OCI-LY1 (cell line): ENCODE data around the gene INPP5A.

Experiments
- H2AFZ ChIP-seq: fragments of 200-600 bp; sonication (generic), shearing (Covaris generic); 2 replicates; pipeline ENCODE4 v1.6.0; 2014; ENCODE audit warnings: antibody characterized with exemption, mild to moderate bottlenecking, low read length
- H3F3A ChIP-seq: fragments of 200-600 bp; sonication (generic), shearing (Covaris generic); 2 replicates; pipeline ENCODE4 v1.6.0; 2014; ENCODE audit warnings: mild to moderate bottlenecking, antibody characterized with exemption, low read length, moderate library complexity; ENCODE audit not compliant: insufficient read depth
- H3K27ac ChIP-seq: fragments of 200-600 bp; sonication (generic); 2 replicates; pipeline ENCODE4 v1.5.1; 2014; ENCODE audit warnings: low read length, mixed run types, mild to moderate bottlenecking, low read depth; ENCODE audit not compliant: poor library complexity, severe bottlenecking
- H3K27me3 ChIP-seq: fragments of 200-600 bp; sonication (generic); 2 replicates; pipeline ENCODE4 v1.6.0; 2014; ENCODE audit warnings: antibody characterized with exemption, mild to moderate bottlenecking, low read length, moderate library complexity; ENCODE audit not compliant: insufficient read depth
- H3K36me3 ChIP-seq: fragments of 200-600 bp; sonication (generic); 2 replicates; pipeline ENCODE4 v1.6.1; 2014; ENCODE audit warnings: mild to moderate bottlenecking, antibody characterized with exemption, low read length, moderate library complexity, mixed read lengths; ENCODE audit not compliant: insufficient read depth
- H3K4me1 ChIP-seq: fragments of 200-600 bp; sonication (generic); 2 replicates; pipeline ENCODE4 v1.5.1; 2014; ENCODE audit warnings: mild to moderate bottlenecking, low read length, moderate library complexity; ENCODE audit not compliant: insufficient read depth, severe bottlenecking
- H3K4me2 ChIP-seq: fragments of 200-600 bp; sonication (generic), shearing (Covaris generic); 2 replicates; pipeline ENCODE4 v1.6.1; 2014; ENCODE audit warnings: low read length
- H3K4me3 ChIP-seq: fragments of 200-600 bp; sonication (generic); 2 replicates; pipeline ENCODE4 v1.5.1; 2014; ENCODE audit warnings: low read length, low read depth, mild to moderate bottlenecking, mixed read lengths; ENCODE audit not compliant: poor library complexity, severe bottlenecking
- H3K79me2 ChIP-seq: fragments of 200-600 bp; shearing (Covaris generic); 2 replicates; pipeline ENCODE4 v1.6.1; 2016; ENCODE audit warnings: mixed run types, low read length, mixed read lengths; ENCODE audit not compliant: insufficient read depth
- H3K9ac ChIP-seq: fragments of 200-600 bp; sonication (generic), shearing (Covaris generic); 2 replicates; pipeline ENCODE4 v1.6.1; 2014; ENCODE audit warnings: mild to moderate bottlenecking, low read length, mixed read lengths
- H3K9me2 ChIP-seq: fragments of 200-600 bp; sonication (generic), shearing (Covaris generic); 2 replicates; pipeline ENCODE4 v1.6.1; 2014; ENCODE audit warnings: low read depth, mild to moderate bottlenecking, low read length, mixed read lengths
- H3K9me3 ChIP-seq: fragments of 200-600 bp; shearing (Covaris generic); 2 replicates; pipeline ENCODE4 v1.6.1; 2014; ENCODE audit warnings: low read length, mixed read lengths
- H4K20me1 ChIP-seq: fragments of 200-600 bp; sonication (generic), shearing (Covaris generic); 2 replicates; pipeline ENCODE4 v1.6.0; 2016; ENCODE audit warnings: mild to moderate bottlenecking, low read length; ENCODE audit not compliant: insufficient read depth
- EZH2 ChIP-seq: fragments of 200-600 bp; sonication (generic), shearing (Covaris generic); IDR thresholded peaks from 2 replicates; pipeline ENCODE4 v1.8.0; 2017; ENCODE audit warnings: borderline replicate concordance, mixed run types, mild to moderate bottlenecking, antibody characterized with exemption, low read length, moderate library complexity, mixed read lengths
- TF ChIP-seq, protein P1 (sequence below): fragments of 200-600 bp; sonication (generic), shearing (Covaris generic); IDR thresholded peaks from 2 replicates; pipeline ENCODE4 v1.5.1; 2017; ENCODE audit warnings: mild to moderate bottlenecking, antibody characterized with exemption, low read length, moderate library complexity, mixed read lengths

INPP5A gene

DNA sequence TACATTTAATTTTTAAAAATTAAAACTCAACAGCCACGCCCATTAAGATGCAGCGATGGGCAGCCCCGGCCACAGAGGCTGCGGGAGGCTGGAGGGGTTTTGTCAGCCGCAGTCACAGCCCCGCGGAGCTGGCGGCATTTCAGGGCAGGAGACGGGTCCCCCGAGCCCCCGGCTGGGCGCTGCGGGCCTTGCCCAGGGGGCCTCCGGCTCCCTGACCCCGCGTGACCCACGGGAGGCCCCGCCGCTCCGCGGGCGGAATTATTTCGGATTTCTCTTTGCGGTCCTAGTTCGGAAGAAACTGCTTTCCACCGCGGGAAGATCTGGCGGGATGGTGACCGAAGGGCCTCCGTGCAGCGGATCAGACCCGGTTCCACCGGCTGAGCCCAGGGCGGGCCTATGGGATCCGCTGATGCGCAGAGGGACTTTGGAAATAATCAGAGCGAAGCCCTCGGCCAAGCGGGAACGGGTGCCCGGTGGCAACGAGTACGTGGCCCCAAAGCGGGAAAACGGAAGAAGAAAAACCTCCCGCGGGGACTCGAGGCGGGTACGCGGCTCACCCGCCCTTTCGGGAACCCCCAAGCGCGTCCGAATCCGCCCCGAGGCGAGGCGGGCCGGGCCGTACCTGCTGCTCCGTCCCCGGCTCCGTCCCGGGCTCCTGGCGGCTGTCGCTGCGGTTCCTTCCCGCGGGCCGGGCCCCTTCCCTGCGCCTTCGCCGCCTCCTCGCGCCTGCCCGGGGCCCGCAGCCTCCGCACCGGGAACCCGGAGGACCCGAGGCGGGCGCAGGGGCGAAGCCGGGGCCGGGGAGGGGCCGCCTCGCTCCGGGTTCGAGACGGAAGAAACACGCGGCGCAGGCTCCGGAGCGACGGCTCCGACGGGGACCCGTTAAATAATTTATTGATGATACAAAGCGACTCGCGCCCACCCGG is 246.6 kb downstream of the INPP5A start:
- Histone ChIP-seq H2AFZ (no peak overlapping the region), H3K27ac (no peak overlapping the region), H3K79me2 (no peaks in the 10 kb centered on the region), H3K9me3 (no peaks in the 10 kb centered on the region), H3K9ac (no peak overlapping the region), H4K20me1 (no peaks in the 10 kb centered on the region), H3K27me3 (no peaks in the 10 kb centered on the region), H3K4me3 (no peak overlapping the region), H3K4me2 (no peak overlapping the region), H3K9me2 (no peaks in the 10 kb centered on the region), H3K4me1 (no peaks in the 10 kb centered on the region), H3F3A (no peaks in the 10 kb centered on the region), H3K36me3 (no peaks in the 10 kb centered on the region)
- no peak for TF ChIP-seq EZH2
- TF ChIP-seq, protein P1, sequence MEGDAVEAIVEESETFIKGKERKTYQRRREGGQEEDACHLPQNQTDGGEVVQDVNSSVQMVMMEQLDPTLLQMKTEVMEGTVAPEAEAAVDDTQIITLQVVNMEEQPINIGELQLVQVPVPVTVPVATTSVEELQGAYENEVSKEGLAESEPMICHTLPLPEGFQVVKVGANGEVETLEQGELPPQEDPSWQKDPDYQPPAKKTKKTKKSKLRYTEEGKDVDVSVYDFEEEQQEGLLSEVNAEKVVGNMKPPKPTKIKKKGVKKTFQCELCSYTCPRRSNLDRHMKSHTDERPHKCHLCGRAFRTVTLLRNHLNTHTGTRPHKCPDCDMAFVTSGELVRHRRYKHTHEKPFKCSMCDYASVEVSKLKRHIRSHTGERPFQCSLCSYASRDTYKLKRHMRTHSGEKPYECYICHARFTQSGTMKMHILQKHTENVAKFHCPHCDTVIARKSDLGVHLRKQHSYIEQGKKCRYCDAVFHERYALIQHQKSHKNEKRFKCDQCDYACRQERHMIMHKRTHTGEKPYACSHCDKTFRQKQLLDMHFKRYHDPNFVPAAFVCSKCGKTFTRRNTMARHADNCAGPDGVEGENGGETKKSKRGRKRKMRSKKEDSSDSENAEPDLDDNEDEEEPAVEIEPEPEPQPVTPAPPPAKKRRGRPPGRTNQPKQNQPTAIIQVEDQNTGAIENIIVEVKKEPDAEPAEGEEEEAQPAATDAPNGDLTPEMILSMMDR: no peak

DNA sequence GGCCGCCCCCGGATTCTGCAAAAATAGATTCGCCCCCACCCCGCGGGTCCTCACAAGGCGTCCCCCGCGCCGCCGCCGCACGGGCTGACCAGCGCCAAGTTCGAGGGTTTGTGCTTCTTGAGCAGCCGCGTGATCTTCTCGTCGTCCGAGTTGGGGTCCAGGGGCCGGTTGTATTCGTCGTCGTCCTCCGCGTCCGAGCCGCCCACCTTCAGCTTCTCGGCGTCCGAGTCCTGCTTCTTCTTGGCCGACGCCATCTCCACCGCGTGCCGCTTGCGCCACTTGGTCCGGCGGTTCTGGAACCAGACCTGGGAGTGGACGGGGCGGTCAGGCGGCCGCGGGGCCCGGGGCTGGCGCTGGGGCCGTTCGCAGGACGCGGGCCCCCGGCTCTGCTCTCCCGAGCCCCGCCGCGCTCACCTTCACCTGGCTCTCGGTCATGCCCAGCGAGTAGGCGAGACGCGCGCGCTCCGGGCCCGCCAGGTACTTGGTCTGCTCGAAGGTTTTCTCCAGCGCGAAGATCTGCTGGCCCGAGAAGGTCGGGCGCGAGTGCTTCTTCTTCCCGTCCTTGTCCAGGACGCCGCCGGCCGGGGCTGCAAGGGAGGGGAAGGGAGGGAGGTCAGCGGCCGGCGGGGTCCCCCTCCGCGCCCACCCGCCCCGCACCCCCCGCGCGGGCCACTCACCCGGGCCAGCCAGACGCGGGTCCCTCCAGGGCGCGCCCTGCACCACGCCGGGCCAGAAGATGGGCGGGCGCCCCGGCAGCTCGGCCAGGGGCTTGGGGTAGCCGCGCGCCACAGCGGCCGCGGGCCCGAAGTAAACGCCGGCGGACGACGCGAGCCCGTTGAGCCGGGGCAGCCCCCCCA is 247.5 kb downstream of the INPP5A start:
- H3K4me3 ChIP-seq: no peak overlapping the region

DNA sequence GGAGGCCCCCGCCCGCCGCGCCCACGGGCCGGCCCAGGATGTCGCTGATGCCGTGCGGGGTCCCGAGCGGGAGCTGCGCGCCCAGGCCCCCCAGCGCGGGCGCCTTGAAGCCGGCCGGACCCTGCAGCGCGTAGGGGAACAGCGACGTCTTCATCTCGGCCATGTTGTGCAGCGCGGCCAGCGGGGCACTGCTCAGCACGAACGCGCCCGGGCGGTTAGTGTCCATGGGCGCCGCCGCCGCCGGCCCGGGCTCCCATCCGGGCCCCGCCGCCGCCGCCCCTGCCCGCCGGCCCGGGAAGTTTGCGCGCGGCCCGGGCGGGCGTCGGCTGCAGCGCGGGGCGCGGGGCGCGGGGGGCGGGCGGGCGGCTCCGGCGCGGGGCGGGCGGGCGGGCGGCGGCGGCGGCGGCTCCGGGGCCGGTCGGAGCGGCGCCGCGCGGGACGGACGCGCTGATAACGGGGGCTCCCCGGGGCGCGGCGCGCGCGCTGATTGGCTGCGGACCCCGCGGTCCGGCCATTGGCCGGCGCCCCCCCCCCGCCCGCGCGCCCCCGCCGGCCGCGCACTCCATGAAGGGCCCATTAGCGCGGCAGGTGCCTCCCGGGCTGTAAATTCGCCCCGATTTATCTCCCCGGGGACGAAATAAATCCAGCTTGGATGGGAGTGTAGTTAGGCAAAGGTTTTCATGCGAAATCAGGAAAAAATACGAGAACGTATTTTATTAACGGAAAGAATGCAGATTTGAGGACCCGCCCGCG is 248.3 kb downstream of the INPP5A start, which contains the start of gene NKX6-2:
NKX6-2 (minus strand) TSS at position 425 of the 753 bp plus-strand sequence; CDS start at position 226, 199 bp downstream.
- H3K9ac ChIP-seq: no peak within 1 kb of the TSS

More for the DNA sequence above, 247.5 kb downstream of the INPP5A start:
- Histone ChIP-seq H3K4me1 (no peaks in the 10 kb centered on the region), H3K9me3 (no peaks in the 10 kb centered on the region), H3K36me3 (no peaks in the 10 kb centered on the region), H3K27me3 (no peaks in the 10 kb centered on the region), H3K4me2 (no peak overlapping the region), H3K9ac (no peak overlapping the region), H3K79me2 (no peaks in the 10 kb centered on the region), H2AFZ (no peak overlapping the region), H4K20me1 (no peaks in the 10 kb centered on the region), H3K27ac (no peak overlapping the region), H3K9me2 (no peaks in the 10 kb centered on the region), H3F3A (no peaks in the 10 kb centered on the region)
- TF ChIP-seq, protein P1: no peak
- no peak for TF ChIP-seq EZH2

More for the DNA sequence above, 248.3 kb downstream of the INPP5A start, which contains the start of gene NKX6-2:
- Histone ChIP-seq H3K27ac (no peak within 1 kb of the TSS), H3K27me3 (no peaks in the 10 kb centered on the region), H3F3A (no peaks in the 10 kb centered on the region), H3K79me2 (no peaks in the 10 kb centered on the region), H3K9me2 (no peaks in the 10 kb centered on the region), H3K4me3 (no peak within 1 kb of the TSS), H3K36me3 (no peaks in the 10 kb centered on the region), H3K4me1 (no peaks in the 10 kb centered on the region), H3K4me2 (no peak within 1 kb of the TSS), H3K9me3 (no peaks in the 10 kb centered on the region), H4K20me1 (no peaks in the 10 kb centered on the region), H2AFZ (no peak within 1 kb of the TSS)
- TF ChIP-seq, protein P1: no peak
- no peak for TF ChIP-seq EZH2
